Fibroblast of skin of left biceps (primary cell): ENCODE data around the gene LRRN4CL.
"Not testable (repeated sequence)": the region's sequence is repeated elsewhere in the genome, so short reads cannot be mapped to it uniquely, and the experiment has no call there.

Experiments
- DNase-seq, 2 experiments: peaks; one replicate each; pipeline ENCODE4 v3.0.0-alpha.2; 2013; ENCODE audit warnings: low read depth in 2 of 2

Gene LRRN4CL

GRCh38 chr11:62709247-62710000 lies 20.1 kb upstream of the LRRN4CL start:
- peak; percentile 94 for DNase-seq

- no peak for DNase-seq
These were observed 19.5 kb upstream of the LRRN4CL start for GRCh38 chr11:62708793-62709192.

GRCh38 chr11:62708392-62708791 lies 19.1 kb upstream of the LRRN4CL start:
- DNase-seq: no peak

- no peak for DNase-seq
These were observed 18.0 kb upstream of the LRRN4CL start, which contains the start of the genes BSCL2 and GNG3 for GRCh38 chr11:62707277-62707861. Gene BSCL2 (minus strand): TSS chr11:62707424. CDS start chr11:62707195, 229 bp downstream. Gene GNG3 (plus strand): TSS chr11:62707676. CDS start chr11:62708296, 620 bp downstream.

GRCh38 chr11:62706850-62707247 lies 17.5 kb upstream of the LRRN4CL start:
- no peak for DNase-seq

- peak; percentile 77 to 80 for DNase-seq
These were observed 16.8 kb upstream of the LRRN4CL start for GRCh38 chr11:62705880-62706849.

- DNase-seq: no peak
These were observed 16.1 kb upstream of the LRRN4CL start for GRCh38 chr11:62705413-62705812.

- DNase-seq: not testable (repeated sequence)
These were observed 14.6 kb upstream of the LRRN4CL start for GRCh38 chr11:62703921-62704320.

GRCh38 chr11:62702246-62702645 lies 12.9 kb upstream of the LRRN4CL start:
- no peak for DNase-seq

GRCh38 chr11:62694455-62695167 lies 5.3 kb upstream of the LRRN4CL start:
- DNase-seq: no peak

- DNase-seq: not testable (repeated sequence)
These were observed 4.3 kb upstream of the LRRN4CL start for GRCh38 chr11:62693624-62694023.

- no peak for DNase-seq
These were observed 839 bp downstream of the LRRN4CL start for GRCh38 chr11:62688491-62688890.

GRCh38 chr11:62687508-62688396 lies 1.6 kb downstream of the LRRN4CL start:
- no peak for DNase-seq

GRCh38 chr11:62682518-62682917 lies 6.8 kb downstream of the LRRN4CL start:
- DNase-seq: no peak

GRCh38 chr11:62680825-62681240 lies 8.5 kb downstream of the LRRN4CL start:
- peak in 1 of 2 experiments; percentile 56 for DNase-seq

GRCh38 chr11:62678770-62679696 lies 10.3 kb downstream of the LRRN4CL start, which contains the start of gene UBXN1:
Gene UBXN1 (minus strand): TSS chr11:62679073. CDS start chr11:62678923, 150 bp downstream.
- peak; percentile 75 to 84 for DNase-seq

- no peak for DNase-seq
These were observed 10.9 kb downstream of the LRRN4CL start for GRCh38 chr11:62678433-62678769.

- DNase-seq: no peak
These were observed 11.6 kb downstream of the LRRN4CL start for GRCh38 chr11:62677714-62678113.

GRCh38 chr11:62677156-62677555 lies 12.2 kb downstream of the LRRN4CL start:
- DNase-seq: no peak
